Measurements from ENCODE around the gene SPTBN2. TPM values are rescaled to one million over a fixed set of nuclear protein-coding genes. Genes with fewer than 3 reads are reported as not detected.

Gene SPTBN2
- total and polyA plus RNA-seq, 2 of the 8 experiments (the other 6 are each of a cell fraction or from before 2014, with no cell fraction given) = 19.1 to 69.0 TPM

Small RNA genes within 50 kb of the gene (small RNA-seq; reads per million reads assigned to genes)
- gene RN7SL12P (ENCODE audit: insufficient read depth) = not detected

Other genes starting within 250 kb of the SPTBN2 start
- 82.7 and 86.4 TPM in 2 replicates for gene DPP3, start 248.8 kb downstream of the SPTBN2 start, total RNA-seq (2021; fragmentation: NEBNext Ultra II Directional; extraction: Animal tissue kit (Norgen Biotek cat#: 25700))
- 75.1 and 90.6 TPM in 2 replicates for gene DPP3, start 248.8 kb downstream of the SPTBN2 start, polyA plus RNA-seq (2011; rRNA removed)
- gene BBS1, start 218.6 kb downstream of the SPTBN2 start, total RNA-seq (2021; fragmentation: NEBNext Ultra II Directional; extraction: Animal tissue kit (Norgen Biotek cat#: 25700)) = 19.1 and 22.1 TPM in 2 replicates
- gene BBS1, start 218.6 kb downstream of the SPTBN2 start, polyA plus RNA-seq (2011; rRNA removed) = 19.5 and 33.7 TPM in 2 replicates
- 7.0 and 8.4 TPM in 2 replicates for gene ZDHHC24, start 183.2 kb downstream of the SPTBN2 start, total RNA-seq (2021; fragmentation: NEBNext Ultra II Directional; extraction: Animal tissue kit (Norgen Biotek cat#: 25700))
- gene ZDHHC24, start 183.2 kb downstream of the SPTBN2 start, polyA plus RNA-seq (2011; rRNA removed) = 9.7 and 15.6 TPM in 2 replicates
- gene ACTN3, start 182.3 kb downstream of the SPTBN2 start, total RNA-seq (2021; fragmentation: NEBNext Ultra II Directional; extraction: Animal tissue kit (Norgen Biotek cat#: 25700)) = 28.2 and 30.8 TPM in 2 replicates
- 36.7 and 46.2 TPM in 2 replicates for gene ACTN3, start 182.3 kb downstream of the SPTBN2 start, polyA plus RNA-seq (2011; rRNA removed)
- gene CTSF, start 160.6 kb downstream of the SPTBN2 start, total RNA-seq (2021; fragmentation: NEBNext Ultra II Directional; extraction: Animal tissue kit (Norgen Biotek cat#: 25700)) = 0.36 and 0.58 TPM in 2 replicates
- 2.3 and 2.6 TPM in 2 replicates for gene CTSF, start 160.6 kb downstream of the SPTBN2 start, polyA plus RNA-seq (2011; rRNA removed)
- 0.99 and 1.1 TPM in 2 replicates for gene CCDC87, start 136.2 kb downstream of the SPTBN2 start, total RNA-seq (2021; fragmentation: NEBNext Ultra II Directional; extraction: Animal tissue kit (Norgen Biotek cat#: 25700))
- gene CCDC87, start 136.2 kb downstream of the SPTBN2 start, polyA plus RNA-seq (2011; rRNA removed) = 0.32 and 0.63 TPM in 2 replicates
- 35.2 and 37.1 TPM in 2 replicates for gene CCS, start 136.0 kb downstream of the SPTBN2 start, total RNA-seq (2021; fragmentation: NEBNext Ultra II Directional; extraction: Animal tissue kit (Norgen Biotek cat#: 25700))
- gene CCS, start 136.0 kb downstream of the SPTBN2 start, polyA plus RNA-seq (2011; rRNA removed) = 37.7 and 57.7 TPM in 2 replicates
- 142 and 145 TPM in 2 replicates for gene RBM14, start 112.6 kb downstream of the SPTBN2 start, total RNA-seq (2021; fragmentation: NEBNext Ultra II Directional; extraction: Animal tissue kit (Norgen Biotek cat#: 25700))
- 67.2 and 81.1 TPM in 2 replicates for gene RBM14, start 112.6 kb downstream of the SPTBN2 start, polyA plus RNA-seq (2011; rRNA removed)
- 192 and 201 TPM in 2 replicates for gene RBM4, start 90.5 kb downstream of the SPTBN2 start, total RNA-seq (2021; fragmentation: NEBNext Ultra II Directional; extraction: Animal tissue kit (Norgen Biotek cat#: 25700))
- gene RBM4, start 90.5 kb downstream of the SPTBN2 start, polyA plus RNA-seq (2011; rRNA removed) = 276 and 330 TPM in 2 replicates
- gene RBM4B, start 51.3 kb downstream of the SPTBN2 start, total RNA-seq (2021; fragmentation: NEBNext Ultra II Directional; extraction: Animal tissue kit (Norgen Biotek cat#: 25700)) = 27.5 and 30.6 TPM in 2 replicates
- gene RBM4B, start 51.3 kb downstream of the SPTBN2 start, polyA plus RNA-seq (2011; rRNA removed) = 19.2 and 30.5 TPM in 2 replicates
- 33.7 and 35.8 TPM in 2 replicates for gene RCE1, start 114.2 kb upstream of the SPTBN2 start, total RNA-seq (2021; fragmentation: NEBNext Ultra II Directional; extraction: Animal tissue kit (Norgen Biotek cat#: 25700))
- gene RCE1, start 114.2 kb upstream of the SPTBN2 start, polyA plus RNA-seq (2011; rRNA removed) = 84.8 and 119 TPM in 2 replicates
- 64.3 and 67.6 TPM in 2 replicates for gene LRFN4, start 127.8 kb upstream of the SPTBN2 start, total RNA-seq (2021; fragmentation: NEBNext Ultra II Directional; extraction: Animal tissue kit (Norgen Biotek cat#: 25700))
- gene LRFN4, start 127.8 kb upstream of the SPTBN2 start, polyA plus RNA-seq (2011; rRNA removed) = 49.8 and 66.9 TPM in 2 replicates
- gene PC, start 229.2 kb upstream of the SPTBN2 start, total RNA-seq (2021; fragmentation: NEBNext Ultra II Directional; extraction: Animal tissue kit (Norgen Biotek cat#: 25700)) = 27.2 and 27.5 TPM in 2 replicates
- gene PC, start 229.2 kb upstream of the SPTBN2 start, polyA plus RNA-seq (2011; rRNA removed) = 11.5 and 22.5 TPM in 2 replicates
- 0.91 and 1.2 TPM in 2 replicates for gene C11orf86, start 246.1 kb upstream of the SPTBN2 start, total RNA-seq (2021; fragmentation: NEBNext Ultra II Directional; extraction: Animal tissue kit (Norgen Biotek cat#: 25700))
- gene C11orf86, start 246.1 kb upstream of the SPTBN2 start, polyA plus RNA-seq (2011; rRNA removed) = 0.97 and 1.6 TPM in 2 replicates

Data from H1 (cell line).